ENCODE measurements around the gene TMEM143.

DNA sequence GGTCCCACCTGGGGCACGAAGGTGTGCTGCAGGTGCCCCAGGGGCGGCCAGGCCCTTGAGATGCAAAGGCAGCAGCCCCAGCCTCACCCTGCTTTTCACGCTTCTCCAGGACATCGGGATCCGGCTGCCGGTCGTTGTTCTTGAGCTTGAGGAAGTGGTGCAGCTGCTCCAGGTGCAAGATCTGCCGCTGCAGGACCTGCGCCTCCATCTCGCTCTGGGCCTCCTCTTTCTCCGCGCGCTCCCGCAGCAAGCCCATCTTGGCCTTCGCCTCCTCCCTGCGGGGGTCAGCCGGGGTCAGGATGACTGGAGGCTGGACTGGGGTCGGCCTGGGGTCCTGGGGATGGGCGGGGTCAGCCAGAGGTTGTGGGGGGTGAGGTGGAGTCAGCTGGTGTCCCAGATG, 59.9 kb downstream of the TMEM143 start:
- TF ChIP-seq POLR2A (IDR thresholded peaks at IDR 0.05): no peak
- TF ChIP-seq, protein P1, sequence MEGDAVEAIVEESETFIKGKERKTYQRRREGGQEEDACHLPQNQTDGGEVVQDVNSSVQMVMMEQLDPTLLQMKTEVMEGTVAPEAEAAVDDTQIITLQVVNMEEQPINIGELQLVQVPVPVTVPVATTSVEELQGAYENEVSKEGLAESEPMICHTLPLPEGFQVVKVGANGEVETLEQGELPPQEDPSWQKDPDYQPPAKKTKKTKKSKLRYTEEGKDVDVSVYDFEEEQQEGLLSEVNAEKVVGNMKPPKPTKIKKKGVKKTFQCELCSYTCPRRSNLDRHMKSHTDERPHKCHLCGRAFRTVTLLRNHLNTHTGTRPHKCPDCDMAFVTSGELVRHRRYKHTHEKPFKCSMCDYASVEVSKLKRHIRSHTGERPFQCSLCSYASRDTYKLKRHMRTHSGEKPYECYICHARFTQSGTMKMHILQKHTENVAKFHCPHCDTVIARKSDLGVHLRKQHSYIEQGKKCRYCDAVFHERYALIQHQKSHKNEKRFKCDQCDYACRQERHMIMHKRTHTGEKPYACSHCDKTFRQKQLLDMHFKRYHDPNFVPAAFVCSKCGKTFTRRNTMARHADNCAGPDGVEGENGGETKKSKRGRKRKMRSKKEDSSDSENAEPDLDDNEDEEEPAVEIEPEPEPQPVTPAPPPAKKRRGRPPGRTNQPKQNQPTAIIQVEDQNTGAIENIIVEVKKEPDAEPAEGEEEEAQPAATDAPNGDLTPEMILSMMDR (IDR thresholded peaks at IDR 0.05): no peak
